Esophagus muscularis mucosa (tissue), 3 donors: ENCODE measurements around the gene CD1C.

Experiments
- POLR2AphosphoS5 ChIP-seq, 2 donors: sonication (generic); formaldehyde crosslinking; IDR thresholded peaks; one replicate each; pipeline ENCODE4 v1.6.1; 2017; ENCODE audit warnings: antibody characterized with exemption in 2 of 2
- TF ChIP-seq, protein P1 (sequence below), 3 experiments: fragments of 200-600 bp in 2 of 3; fragments of 450-650 bp in 1 of 3; sonication (generic) in 2 of 3; IDR thresholded peaks; one replicate each; pipeline ENCODE4 v1.5.1; 2017 to 2019; ENCODE audit warnings: antibody characterized with exemption in 3 of 3, mild to moderate bottlenecking in 2 of 3, moderate library complexity in 1 of 3

DNA sequence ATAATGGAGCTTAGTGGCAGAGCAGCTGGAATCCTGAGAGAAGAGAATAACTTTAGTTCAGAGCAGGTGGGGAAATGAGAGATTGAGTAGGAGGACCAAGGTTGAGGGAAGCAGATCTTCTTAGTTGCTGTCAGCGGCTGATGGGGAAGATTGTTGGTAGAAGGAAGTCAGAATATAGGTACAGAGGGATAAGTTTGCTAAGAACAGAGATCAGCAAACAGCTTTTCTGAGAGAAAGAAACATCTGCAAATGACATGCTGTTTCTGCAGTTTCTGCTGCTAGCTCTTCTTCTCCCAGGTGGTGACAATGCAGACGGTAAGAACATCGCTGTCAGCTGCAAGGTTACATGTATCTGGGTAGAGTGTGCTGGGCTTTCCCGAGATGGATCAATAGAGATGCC lies at the start of gene CD1C:
- TF ChIP-seq POLR2AphosphoS5 (IDR thresholded peaks at IDR 0.05), result no peak
- TF ChIP-seq, protein P1, sequence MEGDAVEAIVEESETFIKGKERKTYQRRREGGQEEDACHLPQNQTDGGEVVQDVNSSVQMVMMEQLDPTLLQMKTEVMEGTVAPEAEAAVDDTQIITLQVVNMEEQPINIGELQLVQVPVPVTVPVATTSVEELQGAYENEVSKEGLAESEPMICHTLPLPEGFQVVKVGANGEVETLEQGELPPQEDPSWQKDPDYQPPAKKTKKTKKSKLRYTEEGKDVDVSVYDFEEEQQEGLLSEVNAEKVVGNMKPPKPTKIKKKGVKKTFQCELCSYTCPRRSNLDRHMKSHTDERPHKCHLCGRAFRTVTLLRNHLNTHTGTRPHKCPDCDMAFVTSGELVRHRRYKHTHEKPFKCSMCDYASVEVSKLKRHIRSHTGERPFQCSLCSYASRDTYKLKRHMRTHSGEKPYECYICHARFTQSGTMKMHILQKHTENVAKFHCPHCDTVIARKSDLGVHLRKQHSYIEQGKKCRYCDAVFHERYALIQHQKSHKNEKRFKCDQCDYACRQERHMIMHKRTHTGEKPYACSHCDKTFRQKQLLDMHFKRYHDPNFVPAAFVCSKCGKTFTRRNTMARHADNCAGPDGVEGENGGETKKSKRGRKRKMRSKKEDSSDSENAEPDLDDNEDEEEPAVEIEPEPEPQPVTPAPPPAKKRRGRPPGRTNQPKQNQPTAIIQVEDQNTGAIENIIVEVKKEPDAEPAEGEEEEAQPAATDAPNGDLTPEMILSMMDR (IDR thresholded peaks at IDR 0.05), result no peak
